C4-2B (cell line): ENCODE data around the gene LRIG2.
A peak's percentile ranks its signal among the peaks of the same experiment; 100 is the strongest.
"Not testable (repeated sequence)": the region's sequence is repeated elsewhere in the genome, so short reads cannot be mapped to it uniquely, and the experiment has no call there.

Experiments used
- H3K27ac ChIP-seq: fragments of 450-650 bp; 2 replicates; pipeline ENCODE4 v1.5.1; 2017
- ZFX ChIP-seq: fragments of 450-650 bp; IDR thresholded peaks from 2 replicates; pipeline ENCODE4 v1.6.1; 2017
- TF ChIP-seq, protein P1 (sequence below): fragments of 450-650 bp; conservative IDR thresholded peaks from 2 replicates; pipeline ENCODE4 v1.5.1; 2017; ENCODE audit warnings: mild to moderate bottlenecking

LRIG2 gene

GRCh38 chr1:113072757-113073478 lies at the start of gene LRIG2:
Gene LRIG2 (plus strand): TSS chr1:113073198. CDS start chr1:113073407, 209 bp downstream.
- peak; percentile 62 for TF ChIP-seq ZFX
- TF ChIP-seq, protein P1, sequence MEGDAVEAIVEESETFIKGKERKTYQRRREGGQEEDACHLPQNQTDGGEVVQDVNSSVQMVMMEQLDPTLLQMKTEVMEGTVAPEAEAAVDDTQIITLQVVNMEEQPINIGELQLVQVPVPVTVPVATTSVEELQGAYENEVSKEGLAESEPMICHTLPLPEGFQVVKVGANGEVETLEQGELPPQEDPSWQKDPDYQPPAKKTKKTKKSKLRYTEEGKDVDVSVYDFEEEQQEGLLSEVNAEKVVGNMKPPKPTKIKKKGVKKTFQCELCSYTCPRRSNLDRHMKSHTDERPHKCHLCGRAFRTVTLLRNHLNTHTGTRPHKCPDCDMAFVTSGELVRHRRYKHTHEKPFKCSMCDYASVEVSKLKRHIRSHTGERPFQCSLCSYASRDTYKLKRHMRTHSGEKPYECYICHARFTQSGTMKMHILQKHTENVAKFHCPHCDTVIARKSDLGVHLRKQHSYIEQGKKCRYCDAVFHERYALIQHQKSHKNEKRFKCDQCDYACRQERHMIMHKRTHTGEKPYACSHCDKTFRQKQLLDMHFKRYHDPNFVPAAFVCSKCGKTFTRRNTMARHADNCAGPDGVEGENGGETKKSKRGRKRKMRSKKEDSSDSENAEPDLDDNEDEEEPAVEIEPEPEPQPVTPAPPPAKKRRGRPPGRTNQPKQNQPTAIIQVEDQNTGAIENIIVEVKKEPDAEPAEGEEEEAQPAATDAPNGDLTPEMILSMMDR, result peak; percentile 99
- peak within 1 kb of the TSS; percentile 81 for H3K27ac ChIP-seq

DNA sequence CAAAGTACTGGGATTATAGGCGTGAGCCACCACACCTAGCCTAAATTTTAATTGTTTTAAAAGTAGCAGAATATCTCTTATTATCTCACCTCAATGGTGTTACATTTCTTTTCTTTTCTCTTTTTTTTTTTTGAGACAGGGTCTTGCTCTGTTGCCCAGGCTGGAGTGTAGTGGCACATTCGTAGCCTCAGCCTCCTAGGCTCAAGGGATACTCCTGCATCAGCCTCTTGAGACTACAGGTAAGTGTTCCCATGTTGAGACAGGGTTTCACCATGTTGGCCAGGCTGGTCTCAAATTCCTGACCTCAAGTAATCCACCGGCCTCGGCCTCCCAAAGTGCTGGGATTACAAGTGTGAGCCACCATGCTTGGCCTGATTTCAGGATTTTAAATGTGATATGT lies 49.7 kb upstream of the LRIG2 start:
- not testable (repeated sequence) for H3K27ac ChIP-seq

GRCh38 chr1:113027007-113027406 lies 46.0 kb upstream of the LRIG2 start:
- TF ChIP-seq ZFX, result no peak
- TF ChIP-seq, protein P1, result no peak
- H3K27ac ChIP-seq, result no peak overlapping the region

GRCh38 chr1:113027449-113027848 lies 45.5 kb upstream of the LRIG2 start:
- TF ChIP-seq, protein P1, result no peak
- TF ChIP-seq ZFX, result no peak
- H3K27ac ChIP-seq, result no peak overlapping the region

DNA sequence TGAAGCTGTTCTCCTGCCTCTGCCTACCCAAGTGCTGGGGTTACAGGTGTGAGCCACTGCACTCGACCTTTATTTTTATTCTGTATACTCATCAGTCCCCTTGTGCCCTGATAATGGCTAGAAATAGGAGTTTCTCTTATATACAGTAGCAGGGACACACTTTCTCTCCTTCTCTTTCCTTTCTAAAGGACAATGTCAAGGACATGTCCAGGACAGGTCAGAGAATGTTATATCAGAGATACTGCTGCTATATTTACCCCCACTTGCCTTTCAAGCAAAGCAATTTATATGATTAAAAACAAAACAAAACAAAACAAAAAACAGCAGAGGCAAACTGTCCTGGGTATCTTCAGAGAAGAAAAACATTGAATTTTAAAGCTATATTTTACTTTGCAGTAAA lies 43.2 kb upstream of the LRIG2 start:
- H3K27ac ChIP-seq, result no peak overlapping the region
- TF ChIP-seq, protein P1, result no peak
- TF ChIP-seq ZFX, result no peak

DNA sequence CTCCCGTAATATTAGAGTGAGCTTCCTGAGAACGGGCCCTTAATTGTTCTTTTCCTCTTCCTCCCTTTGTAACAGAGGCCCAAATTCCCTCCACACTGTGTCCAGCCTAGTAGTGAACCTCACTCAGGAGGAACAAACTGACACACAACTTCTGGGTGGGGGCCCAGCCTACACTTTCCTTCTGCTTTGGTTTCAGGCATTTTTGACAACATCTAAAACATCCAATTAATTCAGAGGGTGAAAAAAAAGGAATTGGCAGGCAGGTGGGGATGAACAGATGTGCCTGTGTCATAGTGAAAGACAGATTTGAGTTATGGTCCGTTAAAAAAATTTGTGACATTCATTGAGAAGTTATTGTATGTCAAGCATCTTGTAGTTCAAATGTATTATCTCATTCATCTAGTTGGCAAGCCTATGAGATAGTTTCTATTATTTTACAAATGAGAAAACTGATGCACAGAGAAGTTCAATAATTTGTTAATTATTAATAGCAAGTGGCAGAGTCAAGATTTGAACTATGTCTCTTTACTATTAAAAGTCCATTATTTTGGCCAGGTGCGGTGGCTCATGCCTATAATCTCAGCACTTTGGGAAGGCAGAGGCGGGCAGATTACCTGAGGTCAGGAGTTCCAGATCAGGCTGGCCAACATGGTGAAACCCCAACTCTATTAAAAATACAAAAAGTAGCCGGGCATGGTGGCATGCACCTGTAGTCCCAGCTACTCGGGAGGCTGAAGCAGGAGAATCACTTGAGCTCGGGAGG lies 41.6 kb upstream of the LRIG2 start:
- no peak for TF ChIP-seq ZFX

GRCh38 chr1:113035086-113035485 lies 37.9 kb upstream of the LRIG2 start:
- TF ChIP-seq, protein P1, result no peak
- TF ChIP-seq ZFX, result no peak
- no peak overlapping the region for H3K27ac ChIP-seq

More for the DNA sequence above, 41.6 kb upstream of the LRIG2 start:
- no peak overlapping the region for H3K27ac ChIP-seq

- TF ChIP-seq, protein P1, result no peak
- TF ChIP-seq ZFX, result no peak
- H3K27ac ChIP-seq, result no peak overlapping the region
Measured at GRCh38 chr1:113036639-113037321, 36.2 kb upstream of the LRIG2 start.
